GM12875 (cell line): ENCODE data around the gene CEP131.
A peak's percentile ranks its signal among the peaks of the same experiment; 100 is the strongest.

Source experiments
- H3K4me3 ChIP-seq: one replicate; pipeline ENCODE4 v1.5.1; 2011; ENCODE audit warnings: low read depth, low read length, control low read depth
- CTCF ChIP-seq: IDR thresholded peaks from 2 replicates; pipeline ENCODE4 v1.5.1; 2011; ENCODE audit warnings: low read depth, mild to moderate bottlenecking, control low read depth, inconsistent platforms, low read length, moderate library complexity, borderline replicate concordance; ENCODE audit not compliant: insufficient read depth

CEP131 gene

GRCh38 chr17:81142301-81143199 is 80.2 kb downstream of the CEP131 start:
- TF ChIP-seq CTCF: peak; percentile 75
- H3K4me3 ChIP-seq: no peak overlapping the region

GRCh38 chr17:81140695-81141094 is 82.1 kb downstream of the CEP131 start:
- TF ChIP-seq CTCF: no peak
- no peak overlapping the region for H3K4me3 ChIP-seq

- H3K4me3 ChIP-seq: no peak overlapping the region
- no peak for TF ChIP-seq CTCF
Observed at GRCh38 chr17:81140018-81140417, 82.7 kb downstream of the CEP131 start.
